22Rv1 (cell line): ENCODE data around the gene CDC6.

Experiments
- ZFX ChIP-seq: fragments of 450-650 bp; IDR thresholded peaks from 2 replicates; pipeline ENCODE4 v1.6.1; 2017; ENCODE audit warnings: antibody characterized with exemption, borderline replicate concordance
- TF ChIP-seq, protein P1 (sequence below): fragments of 450-650 bp; IDR thresholded peaks from 2 replicates; pipeline ENCODE4 v1.5.1; 2017; ENCODE audit warnings: mild to moderate bottlenecking

DNA sequence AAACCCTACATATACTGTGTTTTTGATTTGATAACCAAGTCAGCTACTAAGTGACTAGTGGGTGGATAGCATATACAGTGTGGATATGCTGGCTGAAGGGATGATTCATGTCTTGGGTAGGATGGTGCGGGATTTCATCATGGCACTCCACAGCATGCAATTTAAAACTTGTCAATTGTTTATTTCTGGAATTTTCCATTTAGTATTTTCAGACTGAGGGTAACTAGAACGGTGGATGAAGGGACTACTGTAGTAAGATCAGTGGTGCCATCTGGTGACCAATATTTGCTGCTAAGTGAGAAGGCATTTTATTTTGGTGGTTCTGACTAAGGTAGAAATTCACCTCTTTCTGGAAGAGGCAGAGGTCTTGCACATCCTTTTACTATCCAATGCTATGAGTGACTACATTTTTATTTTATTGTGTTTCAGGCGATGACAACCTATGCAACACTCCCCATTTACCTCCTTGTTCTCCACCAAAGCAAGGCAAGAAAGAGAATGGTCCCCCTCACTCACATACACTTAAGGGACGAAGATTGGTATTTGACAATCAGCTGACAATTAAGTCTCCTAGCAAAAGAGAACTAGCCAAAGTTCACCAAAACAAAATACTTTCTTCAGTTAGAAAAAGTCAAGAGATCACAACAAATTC, 3.1 kb downstream of the CDC6 start:
- TF ChIP-seq, protein P1, sequence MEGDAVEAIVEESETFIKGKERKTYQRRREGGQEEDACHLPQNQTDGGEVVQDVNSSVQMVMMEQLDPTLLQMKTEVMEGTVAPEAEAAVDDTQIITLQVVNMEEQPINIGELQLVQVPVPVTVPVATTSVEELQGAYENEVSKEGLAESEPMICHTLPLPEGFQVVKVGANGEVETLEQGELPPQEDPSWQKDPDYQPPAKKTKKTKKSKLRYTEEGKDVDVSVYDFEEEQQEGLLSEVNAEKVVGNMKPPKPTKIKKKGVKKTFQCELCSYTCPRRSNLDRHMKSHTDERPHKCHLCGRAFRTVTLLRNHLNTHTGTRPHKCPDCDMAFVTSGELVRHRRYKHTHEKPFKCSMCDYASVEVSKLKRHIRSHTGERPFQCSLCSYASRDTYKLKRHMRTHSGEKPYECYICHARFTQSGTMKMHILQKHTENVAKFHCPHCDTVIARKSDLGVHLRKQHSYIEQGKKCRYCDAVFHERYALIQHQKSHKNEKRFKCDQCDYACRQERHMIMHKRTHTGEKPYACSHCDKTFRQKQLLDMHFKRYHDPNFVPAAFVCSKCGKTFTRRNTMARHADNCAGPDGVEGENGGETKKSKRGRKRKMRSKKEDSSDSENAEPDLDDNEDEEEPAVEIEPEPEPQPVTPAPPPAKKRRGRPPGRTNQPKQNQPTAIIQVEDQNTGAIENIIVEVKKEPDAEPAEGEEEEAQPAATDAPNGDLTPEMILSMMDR, result peak; percentile 43
- no peak for TF ChIP-seq ZFX
